HEK293T (cell line): ENCODE data around the gene POLE4.

Experiments
- CTCF ChIA-PET: fragments of 350-600 bp; formaldehyde crosslinking; extraction: SDS; loops from one replicate; lab custom pipeline; 2021; ENCODE audit warnings: antibody characterized with exemption, inconsistent platforms; lab: Yijun Ruan, JAX
- POLR2A ChIA-PET: fragments of 350-600 bp; formaldehyde crosslinking; extraction: SDS; loops from one replicate; lab custom pipeline; 2020; ENCODE audit warnings: antibody characterized with exemption, inconsistent platforms; lab: Yijun Ruan, JAX
- DNase-seq: peaks from one replicate; pipeline ENCODE4 v3.0.0; 2012; ENCODE audit warnings: mixed read lengths; ENCODE audit errors: extremely low spot score
- ARNT ChIP-seq: fragments of 450-650 bp; IDR thresholded peaks from 2 replicates; pipeline ENCODE4 v1.6.1; 2017; ENCODE audit warnings: mild to moderate bottlenecking
- BHLHE40 ChIP-seq: fragments of 450-650 bp; IDR thresholded peaks from 2 replicates; pipeline ENCODE4 v1.6.1; 2016; ENCODE audit warnings: mild to moderate bottlenecking, moderate library complexity, borderline replicate concordance
- CTBP1 ChIP-seq: fragments of 450-650 bp; IDR thresholded peaks from 2 replicates; pipeline ENCODE4 v1.6.1; 2016; ENCODE audit warnings: borderline replicate concordance
- FOXA1 ChIP-seq: fragments of 450-650 bp; IDR thresholded peaks from 2 replicates; pipeline ENCODE4 v1.6.1; 2016; ENCODE audit warnings: mild to moderate bottlenecking
- FOXK2 ChIP-seq: fragments of 450-650 bp; IDR thresholded peaks from 2 replicates; pipeline ENCODE4 v1.6.1; 2016; ENCODE audit warnings: mild to moderate bottlenecking
- FOXM1 ChIP-seq: fragments of 450-650 bp; IDR thresholded peaks from 2 replicates; pipeline ENCODE4 v1.6.1; 2017; ENCODE audit warnings: mild to moderate bottlenecking, borderline replicate concordance
- HDGF ChIP-seq: fragments of 450-650 bp; IDR thresholded peaks from 2 replicates; pipeline ENCODE4 v1.6.1; 2017; ENCODE audit warnings: antibody characterized with exemption, borderline replicate concordance
- L3MBTL2 ChIP-seq: fragments of 450-650 bp; conservative IDR thresholded peaks from 2 replicates; pipeline ENCODE4 v1.6.1; 2016; ENCODE audit warnings: mild to moderate bottlenecking
- LEF1 ChIP-seq: fragments of 450-650 bp; IDR thresholded peaks from 2 replicates; pipeline ENCODE4 v1.6.1; 2017; ENCODE audit warnings: mild to moderate bottlenecking, borderline replicate concordance
- NFRKB ChIP-seq: fragments of 450-650 bp; IDR thresholded peaks from 2 replicates; pipeline ENCODE4 v1.6.1; 2016; ENCODE audit warnings: mild to moderate bottlenecking, moderate library complexity
- SP1 ChIP-seq: fragments of 450-650 bp; IDR thresholded peaks from 2 replicates; pipeline ENCODE4 v1.6.1; 2017
- SUZ12 ChIP-seq: fragments of 450-650 bp; IDR thresholded peaks from 2 replicates; pipeline ENCODE4 v1.6.1; 2016; ENCODE audit warnings: mild to moderate bottlenecking
- TARDBP ChIP-seq: fragments of 450-650 bp; IDR thresholded peaks from 2 replicates; pipeline ENCODE4 v1.6.1; 2016
- ZNF384 ChIP-seq: fragments of 450-650 bp; IDR thresholded peaks from 2 replicates; pipeline ENCODE4 v1.6.1; 2016
- TF ChIP-seq, protein P1 (sequence below): fragments of 450-650 bp; IDR thresholded peaks from 2 replicates; pipeline ENCODE4 v1.6.1; 2016

Gene POLE4

DNA sequence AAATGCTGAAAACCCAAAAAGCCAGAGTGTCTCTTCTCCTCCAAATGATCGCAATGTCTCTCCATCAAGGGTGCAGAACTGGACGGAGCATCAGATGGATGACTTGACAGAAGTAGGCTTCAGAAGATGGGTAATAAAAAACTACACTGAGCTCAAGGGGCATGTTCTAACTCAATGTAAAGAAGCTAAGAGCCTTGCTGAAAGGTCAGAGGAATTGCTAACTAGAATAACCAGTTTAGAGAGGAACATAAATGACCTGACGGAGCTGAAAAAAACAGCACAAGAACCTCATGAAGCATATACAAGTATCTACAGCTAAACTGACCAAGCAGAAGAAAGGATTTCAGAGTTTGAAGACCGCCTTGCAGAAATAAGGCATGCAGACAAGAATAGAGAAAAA lies 9.7 kb upstream of the POLE4 start:
- POLR2A ChIA-PET: no interaction called here

DNA sequence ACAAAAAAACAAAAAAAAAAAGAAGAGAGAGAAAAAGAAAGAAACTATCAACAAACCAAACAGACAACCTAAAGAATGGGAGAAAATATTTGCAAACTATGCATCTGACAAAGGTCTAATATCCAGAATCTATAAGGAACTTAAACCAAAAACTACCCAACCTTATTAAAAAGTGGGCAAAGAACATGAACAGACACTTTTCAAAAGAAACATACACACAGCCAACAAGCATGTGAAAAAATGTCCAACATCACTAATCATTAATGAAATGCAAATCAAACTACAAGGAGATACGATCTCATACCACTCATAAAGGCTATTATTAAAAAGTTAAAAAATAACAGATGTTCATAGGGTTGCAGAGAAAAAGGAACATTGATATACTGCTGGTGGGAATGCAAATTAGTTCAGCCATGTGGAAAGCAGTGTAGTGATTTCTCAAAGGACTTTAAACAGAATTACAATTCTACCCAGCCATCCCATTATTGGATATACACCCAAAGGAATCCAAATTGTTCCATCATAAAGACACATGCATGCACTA lies 7.2 kb upstream of the POLE4 start:
- TF ChIP-seq HDGF (no peak), FOXM1 (no peak), SP1 (no peak), TARDBP (no peak)
- TF ChIP-seq, protein P1, sequence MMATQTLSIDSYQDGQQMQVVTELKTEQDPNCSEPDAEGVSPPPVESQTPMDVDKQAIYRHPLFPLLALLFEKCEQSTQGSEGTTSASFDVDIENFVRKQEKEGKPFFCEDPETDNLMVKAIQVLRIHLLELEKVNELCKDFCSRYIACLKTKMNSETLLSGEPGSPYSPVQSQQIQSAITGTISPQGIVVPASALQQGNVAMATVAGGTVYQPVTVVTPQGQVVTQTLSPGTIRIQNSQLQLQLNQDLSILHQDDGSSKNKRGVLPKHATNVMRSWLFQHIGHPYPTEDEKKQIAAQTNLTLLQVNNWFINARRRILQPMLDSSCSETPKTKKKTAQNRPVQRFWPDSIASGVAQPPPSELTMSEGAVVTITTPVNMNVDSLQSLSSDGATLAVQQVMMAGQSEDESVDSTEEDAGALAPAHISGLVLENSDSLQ: no peak
- CTCF ChIA-PET: no interaction called here
- DNase-seq: no peak
- POLR2A ChIA-PET: no interaction called here

More for the DNA sequence above, 9.7 kb upstream of the POLE4 start:
- no peak for TF ChIP-seq FOXM1
- TF ChIP-seq, protein P1: no peak
- TF ChIP-seq FOXA1: no peak
- no peak for TF ChIP-seq L3MBTL2
- no peak for TF ChIP-seq SUZ12
- TF ChIP-seq TARDBP: no peak
- TF ChIP-seq BHLHE40: no peak
- no peak for TF ChIP-seq LEF1
- TF ChIP-seq HDGF: no peak
- TF ChIP-seq SP1: no peak
- DNase-seq: no peak
- CTCF ChIA-PET: no interaction called here

DNA sequence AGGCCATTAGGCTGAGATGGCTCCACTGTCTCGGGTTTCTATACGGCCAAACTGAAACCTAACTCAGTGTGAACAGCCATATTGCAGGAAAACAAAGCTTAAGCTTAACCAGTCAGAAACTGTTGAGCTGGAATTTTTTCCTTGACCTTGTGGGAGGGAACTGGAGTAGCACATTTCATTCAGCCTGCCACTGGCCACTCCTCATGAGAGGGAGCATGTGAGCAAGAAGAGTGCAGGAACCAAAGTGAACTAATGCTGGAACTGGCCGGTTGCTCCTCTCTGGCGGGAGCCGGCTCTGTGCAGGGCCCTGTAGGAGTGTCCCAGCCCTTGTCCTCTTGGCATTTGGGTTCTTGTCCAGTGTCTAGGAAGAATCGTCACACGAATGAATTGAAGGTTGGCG lies 5.9 kb upstream of the POLE4 start:
- TF ChIP-seq SUZ12 (no peak), ARNT (no peak), FOXM1 (no peak)
- ChIA-PET CTCF (no interaction called here), POLR2A (no interaction called here)
- no peak for DNase-seq

DNA sequence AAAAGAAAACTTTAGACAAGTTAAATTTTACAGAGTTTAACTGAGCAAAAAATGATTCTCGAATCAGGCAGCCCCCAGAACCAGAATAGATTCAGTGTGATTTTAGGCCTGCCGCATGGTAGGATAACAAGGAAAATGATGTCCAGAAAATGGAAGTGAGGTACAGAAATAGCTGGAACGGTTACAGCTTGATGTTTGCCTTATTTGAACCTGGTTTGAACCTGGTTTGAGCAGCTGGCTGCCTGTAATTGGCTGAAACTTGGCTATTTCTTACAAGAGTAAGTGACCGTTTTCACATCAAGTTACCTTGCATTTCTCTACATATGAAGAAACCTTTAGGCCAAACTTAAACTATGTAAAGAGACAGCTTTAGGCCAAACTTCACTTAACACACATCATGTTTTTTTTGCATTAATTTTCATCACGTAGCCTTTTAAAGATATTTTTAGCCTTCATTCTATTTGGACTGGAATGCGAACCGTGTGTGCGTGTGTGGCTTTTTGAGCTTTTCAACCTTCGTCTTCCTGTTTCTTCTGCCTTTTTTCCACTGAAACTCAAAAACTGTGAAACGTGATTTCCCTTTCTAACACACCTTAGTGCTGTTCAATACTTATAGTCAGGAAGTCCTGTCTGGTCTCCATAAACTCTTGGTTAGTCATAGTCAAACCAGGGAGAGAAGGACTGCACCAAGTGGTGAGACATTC lies 4.5 kb upstream of the POLE4 start:
- ChIA-PET POLR2A (no interaction called here), CTCF (interaction anchor here (0.8 kb wide), 1 partner anchor 34 kb away, joined by 3 read pairs; no protein-coding TSS in a partner anchor)
- no peak for DNase-seq
- TF ChIP-seq, protein P1: no peak
- TF ChIP-seq CTBP1 (no peak), FOXM1 (no peak), ZNF384 (no peak), SP1 (no peak), TARDBP (no peak), BHLHE40 (no peak), FOXA1 (no peak), NFRKB (no peak), SUZ12 (no peak), ARNT (no peak), FOXK2 (no peak)

DNA sequence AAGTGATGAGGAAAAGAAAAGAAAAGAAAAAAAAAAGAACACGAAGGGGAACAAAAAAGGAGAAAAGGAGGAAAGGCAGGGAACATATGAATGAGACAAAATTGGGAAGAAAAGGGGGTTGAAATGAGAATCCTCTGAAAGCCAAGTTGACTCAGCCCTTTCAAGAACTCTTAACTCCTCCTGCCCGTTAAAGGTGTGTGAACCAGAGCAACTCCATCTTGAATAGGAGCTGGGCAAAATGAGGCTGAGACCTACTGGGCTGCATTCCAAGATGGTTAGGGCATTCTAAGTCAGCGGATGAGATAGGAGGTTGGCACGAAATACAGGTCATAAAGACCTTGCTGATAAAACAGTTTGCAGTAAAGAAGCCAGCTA lies 4.0 kb upstream of the POLE4 start:
- TF ChIP-seq NFRKB: no peak
- TF ChIP-seq FOXK2: no peak
- no peak for TF ChIP-seq L3MBTL2
- no peak for TF ChIP-seq FOXA1
- no peak for TF ChIP-seq FOXM1
- ChIA-PET POLR2A (no interaction called here), CTCF (no interaction called here)
- no peak for DNase-seq

DNA sequence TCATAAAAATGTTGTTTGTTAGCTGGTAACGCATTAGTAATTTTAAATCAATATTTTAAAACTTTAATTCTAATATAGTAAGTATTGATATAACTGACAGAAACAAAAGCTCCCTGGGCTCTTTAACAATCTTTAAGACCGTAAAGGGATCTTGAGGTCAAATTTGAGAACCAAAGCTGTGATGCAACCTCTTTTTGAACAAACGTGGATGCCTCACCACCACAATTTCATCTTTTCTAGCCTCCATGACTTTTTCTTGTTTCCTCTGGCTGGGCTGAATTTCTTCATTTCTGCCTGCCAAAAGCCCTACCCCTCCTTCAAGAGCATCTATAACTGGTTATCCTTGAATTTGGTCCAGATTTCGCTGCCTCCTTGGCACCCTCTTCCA lies 563 bp upstream of the POLE4 start:
- DNase-seq: no peak
- TF ChIP-seq CTBP1 (no peak), SUZ12 (no peak), SP1 (no peak), L3MBTL2 (no peak)
- TF ChIP-seq, protein P1: no peak
- POLR2A ChIA-PET: no interaction called here
- CTCF ChIA-PET: no interaction called here
